ENCODE measurements around the gene SMURF1. TPM values are rescaled to one million over a fixed set of nuclear protein-coding genes. Genes with fewer than 3 reads are reported as not detected.

Gene SMURF1
- total RNA-seq, 3 donors from 2014 or later (not counting 1 experiment from before 2014, with no cell fraction given): 33.3 to 34.7 (median 34.2) TPM

DNA sequence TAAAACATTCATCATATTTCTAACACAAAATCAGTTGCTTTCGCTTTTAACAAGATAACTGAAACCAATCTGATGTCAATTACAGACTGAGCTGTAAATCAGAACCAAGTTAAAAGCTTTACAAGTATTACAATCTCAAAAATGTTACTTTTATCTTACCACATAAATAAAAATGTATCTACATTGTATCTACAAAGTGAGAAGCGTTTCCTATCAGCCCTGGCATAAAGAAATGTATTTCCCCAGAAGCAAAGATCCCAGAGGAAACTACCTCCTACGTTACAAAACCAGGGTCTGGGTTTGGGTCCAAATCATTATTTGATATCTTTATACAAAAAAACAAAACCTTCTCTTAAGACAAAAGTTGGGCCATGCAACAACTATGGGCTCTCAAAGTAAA, 2.6 kb downstream of the SMURF1 start:
- H3K4me1 ChIP-seq (ENCODE audit: control insufficient read depth, insufficient read depth, low read length): peaks cover 22% of the 10 kb centered on the region
- Mint-ChIP-seq H3K36me3 (no peaks in the 10 kb centered on the region), H3K4me3 (peak overlapping the region; percentile 90), H3K4me1 (peaks cover 46% of the 10 kb centered on the region in 2 donors), H3K27ac (peak overlapping the region; percentile 94 to 95), H3K27me3 (ENCODE audit: low read depth in 2 of 2) (no peaks in the 10 kb centered on the region), H3K9me3 (peaks cover 0 to 2% of the 10 kb centered on the region in 2 donors)
- ATAC-seq (no peak), DNase-seq (peak in 1 of 2 donors; percentile 44)
- 59% methylated on average over 3 of the region's 3 CpGs for WGBS (ENCODE audit: insufficient coverage)
- intact Hi-C loops (cut with micrococcal nuclease): loop anchor here (2.0 to 5.0 kb wide), 2 partner anchors 171 to 186 kb away; partner anchors contain the start of gene ARPC1A
- no peaks in the 10 kb centered on the region for H3K36me3 ChIP-seq (ENCODE audit: control insufficient read depth, insufficient read depth, low read length)
- no peaks in the 10 kb centered on the region for H3K27me3 ChIP-seq (ENCODE audit: control insufficient read depth, insufficient read depth, low read length)
- H3K9me3 ChIP-seq (ENCODE audit: control insufficient read depth, insufficient read depth, low read length): no peaks in the 10 kb centered on the region
- no peak overlapping the region for H3K4me3 ChIP-seq (ENCODE audit: low read length)
- no peak overlapping the region for H3K27ac ChIP-seq (ENCODE audit: low read length)
- TF ChIP-seq, protein P1, sequence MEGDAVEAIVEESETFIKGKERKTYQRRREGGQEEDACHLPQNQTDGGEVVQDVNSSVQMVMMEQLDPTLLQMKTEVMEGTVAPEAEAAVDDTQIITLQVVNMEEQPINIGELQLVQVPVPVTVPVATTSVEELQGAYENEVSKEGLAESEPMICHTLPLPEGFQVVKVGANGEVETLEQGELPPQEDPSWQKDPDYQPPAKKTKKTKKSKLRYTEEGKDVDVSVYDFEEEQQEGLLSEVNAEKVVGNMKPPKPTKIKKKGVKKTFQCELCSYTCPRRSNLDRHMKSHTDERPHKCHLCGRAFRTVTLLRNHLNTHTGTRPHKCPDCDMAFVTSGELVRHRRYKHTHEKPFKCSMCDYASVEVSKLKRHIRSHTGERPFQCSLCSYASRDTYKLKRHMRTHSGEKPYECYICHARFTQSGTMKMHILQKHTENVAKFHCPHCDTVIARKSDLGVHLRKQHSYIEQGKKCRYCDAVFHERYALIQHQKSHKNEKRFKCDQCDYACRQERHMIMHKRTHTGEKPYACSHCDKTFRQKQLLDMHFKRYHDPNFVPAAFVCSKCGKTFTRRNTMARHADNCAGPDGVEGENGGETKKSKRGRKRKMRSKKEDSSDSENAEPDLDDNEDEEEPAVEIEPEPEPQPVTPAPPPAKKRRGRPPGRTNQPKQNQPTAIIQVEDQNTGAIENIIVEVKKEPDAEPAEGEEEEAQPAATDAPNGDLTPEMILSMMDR (IDR thresholded peaks at IDR 0.05): no peak

DNA sequence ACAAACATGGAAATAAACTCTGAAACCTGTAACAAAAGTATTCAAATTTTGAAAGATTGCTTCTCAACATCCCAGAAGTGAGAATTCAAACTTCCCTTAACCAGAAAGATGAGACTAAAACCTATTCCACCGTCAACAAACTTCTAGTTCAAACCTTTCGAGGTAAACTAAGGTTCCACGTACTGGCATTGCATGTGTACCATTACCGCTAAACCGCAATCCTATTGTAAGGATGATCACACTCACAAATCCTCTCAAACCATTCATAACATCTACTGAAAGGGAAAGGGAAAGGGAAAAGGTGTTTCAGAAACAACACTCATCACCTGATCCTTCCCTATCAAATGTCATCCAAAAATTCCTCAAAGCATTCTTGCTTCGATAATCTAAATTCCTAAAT, 3.1 kb downstream of the SMURF1 start:
- no peak for ATAC-seq
- H3K27me3 Mint-ChIP-seq (ENCODE audit: low read depth in 2 of 2): no peaks in the 10 kb centered on the region
- intact Hi-C loops (cut with micrococcal nuclease): loop anchor here (2.0 to 5.0 kb wide), 2 partner anchors 172 to 186 kb away; partner anchors contain the start of gene ARPC1A
- no peaks in the 10 kb centered on the region for H3K27me3 ChIP-seq (ENCODE audit: control insufficient read depth, insufficient read depth, low read length)
- peak in 1 of 2 donors; percentile 12 for DNase-seq
- H3K4me3 ChIP-seq (ENCODE audit: low read length): no peak overlapping the region
- peak overlapping the region; percentile 94 to 95 for H3K27ac Mint-ChIP-seq
- H3K4me3 Mint-ChIP-seq: peak overlapping the region; percentile 90
- H3K36me3 ChIP-seq (ENCODE audit: control insufficient read depth, insufficient read depth, low read length): no peaks in the 10 kb centered on the region
- no peaks in the 10 kb centered on the region for H3K36me3 Mint-ChIP-seq
- H3K9me3 ChIP-seq (ENCODE audit: control insufficient read depth, insufficient read depth, low read length): no peaks in the 10 kb centered on the region
- TF ChIP-seq, protein P1 (IDR thresholded peaks at IDR 0.05): no peak
- no peak overlapping the region for H3K27ac ChIP-seq (ENCODE audit: low read length)
- peaks cover 51% of the 10 kb centered on the region in 2 donors for H3K4me1 Mint-ChIP-seq
- WGBS (ENCODE audit: insufficient coverage): 97% methylated on average over 4 of the region's 6 CpGs
- peaks cover 22% of the 10 kb centered on the region for H3K4me1 ChIP-seq (ENCODE audit: control insufficient read depth, insufficient read depth, low read length)
- peaks cover 0 to 2% of the 10 kb centered on the region in 2 donors for H3K9me3 Mint-ChIP-seq

DNA sequence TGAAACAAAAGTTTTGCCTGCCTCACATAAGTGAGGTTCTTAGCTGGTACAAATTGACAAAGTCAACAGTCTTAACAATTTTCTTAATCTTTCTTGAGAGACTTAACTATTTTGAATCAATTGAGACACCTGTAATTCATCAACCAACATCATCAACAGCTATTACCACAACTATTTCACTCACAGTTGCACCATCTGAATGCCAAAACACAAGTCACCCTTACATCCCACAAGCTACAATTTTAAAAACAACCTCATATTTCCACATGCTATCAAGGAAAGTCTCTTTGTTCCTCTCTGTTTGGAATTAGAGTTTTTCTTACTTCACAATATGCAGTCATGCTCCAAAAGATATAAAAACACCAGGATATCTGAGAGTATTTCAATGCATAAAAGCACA, 4.9 kb downstream of the SMURF1 start:
- Mint-ChIP-seq H3K4me1 (peaks cover 51 to 56% of the 10 kb centered on the region in 2 donors), H3K9me3 (peaks cover 0 to 2% of the 10 kb centered on the region in 2 donors), H3K4me3 (no peak overlapping the region), H3K27me3 (ENCODE audit: low read depth in 2 of 2) (no peaks in the 10 kb centered on the region), H3K27ac (peak overlapping the region in 1 of 2 donors; percentile 62), H3K36me3 (no peaks in the 10 kb centered on the region)
- no peak overlapping the region for H3K4me3 ChIP-seq (ENCODE audit: low read length)
- TF ChIP-seq, protein P1 (IDR thresholded peaks at IDR 0.05): no peak
- H3K4me1 ChIP-seq (ENCODE audit: control insufficient read depth, insufficient read depth, low read length): peaks cover 15% of the 10 kb centered on the region
- no peaks in the 10 kb centered on the region for H3K9me3 ChIP-seq (ENCODE audit: control insufficient read depth, insufficient read depth, low read length)
- H3K27ac ChIP-seq (ENCODE audit: low read length): no peak overlapping the region
- H3K27me3 ChIP-seq (ENCODE audit: control insufficient read depth, insufficient read depth, low read length): no peaks in the 10 kb centered on the region
- ATAC-seq (no peak), DNase-seq (no peak)
- intact Hi-C loops (cut with micrococcal nuclease): no loop called here
- H3K36me3 ChIP-seq (ENCODE audit: control insufficient read depth, insufficient read depth, low read length): no peaks in the 10 kb centered on the region
